HG03378 (cell line): Measurements from ENCODE around the gene CTNNBL1.

ENCODE experiments used
- ATAC-seq: cut with Tn5 transposase; IDR thresholded peaks from one replicate; pipeline ENCODE4 v1.9.1; 2021; ENCODE audit warnings: mild to moderate bottlenecking, moderate library complexity; ENCODE audit not compliant: unreplicated experiment

The CTNNBL1 gene

GRCh38 chr20:37913567-37914366 is 219.9 kb downstream of the CTNNBL1 start:
- no peak for ATAC-seq

- ATAC-seq: no peak
Observed at GRCh38 chr20:37914367-37914671, 220.5 kb downstream of the CTNNBL1 start.

- no peak for ATAC-seq
Observed at GRCh38 chr20:37914672-37915433, 221.0 kb downstream of the CTNNBL1 start.

- ATAC-seq: no peak
Observed at GRCh38 chr20:37915434-37915787, 221.6 kb downstream of the CTNNBL1 start.

- no peak for ATAC-seq
Observed at GRCh38 chr20:37915800-37916570, 222.2 kb downstream of the CTNNBL1 start.

GRCh38 chr20:37917461-37917860 is 223.6 kb downstream of the CTNNBL1 start:
- ATAC-seq: no peak

- no peak for ATAC-seq
Observed at GRCh38 chr20:37918035-37918434, 224.2 kb downstream of the CTNNBL1 start.

- ATAC-seq: no peak
Observed at GRCh38 chr20:37919389-37920040, 225.7 kb downstream of the CTNNBL1 start.

GRCh38 chr20:37920270-37920669 is 226.4 kb downstream of the CTNNBL1 start:
- ATAC-seq: no peak

GRCh38 chr20:37920679-37921322 is 227.0 kb downstream of the CTNNBL1 start:
- ATAC-seq: no peak

GRCh38 chr20:37921341-37921929 is 227.6 kb downstream of the CTNNBL1 start:
- ATAC-seq: peak; percentile 52
